Umbilical cord (tissue), 2 donors: ENCODE measurements around the gene MAP6D1. TPM values are rescaled to one million over a fixed set of nuclear protein-coding genes. Genes with fewer than 3 reads are reported as not detected.
"Not testable (repeated sequence)": the region's sequence is repeated elsewhere in the genome, so short reads cannot be mapped to it uniquely, and the experiment has no call there.

Experiments
- DNase-seq: peaks from one replicate; pipeline ENCODE4 v3.0.0-alpha.2; 2015; ENCODE audit warnings: low spot score
- total RNA-seq: library from RNA; depleted of rRNA; stranded (reverse); fragments of >200 nt; gene quantifications from one replicate; pipeline ENCODE4 v1.2.3, GENCODE V29; 2014; ENCODE audit warnings: low replicate concordance; ENCODE audit not compliant: insufficient read depth

Gene MAP6D1
- total RNA-seq, 1 donor from 2014 or later = 5.8 TPM

DNA sequence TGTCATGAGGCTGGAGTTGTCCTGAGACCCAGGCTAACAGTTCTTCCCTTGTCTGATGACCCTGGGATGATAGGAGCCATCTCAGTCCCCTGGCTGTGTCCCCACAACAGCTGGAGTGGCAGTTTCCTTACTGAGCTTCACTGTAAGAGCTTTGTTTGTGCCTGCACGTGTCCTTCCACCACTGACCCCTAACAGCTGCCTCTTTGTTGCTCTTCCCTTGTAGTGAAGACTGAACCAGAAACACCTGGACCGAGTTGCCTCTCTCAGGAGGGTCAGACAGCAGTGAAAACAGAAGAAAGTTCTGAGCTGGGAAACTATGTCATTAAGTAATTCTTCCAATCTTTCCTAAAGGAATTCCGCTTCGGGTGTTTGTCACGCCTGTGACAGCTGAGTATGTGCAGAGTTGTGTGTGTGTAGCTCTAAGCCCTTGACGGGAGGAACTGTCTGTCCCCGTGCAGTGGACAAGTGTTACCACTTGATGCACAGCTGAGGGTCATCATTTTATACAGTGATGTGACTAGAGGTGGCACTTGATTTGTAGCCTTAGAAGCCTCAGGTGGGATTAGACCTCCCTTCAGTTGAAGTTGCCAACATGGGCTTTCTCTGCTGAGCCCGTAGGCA is 25.0 kb downstream of the MAP6D1 start:
- DNase-seq = no peak

DNA sequence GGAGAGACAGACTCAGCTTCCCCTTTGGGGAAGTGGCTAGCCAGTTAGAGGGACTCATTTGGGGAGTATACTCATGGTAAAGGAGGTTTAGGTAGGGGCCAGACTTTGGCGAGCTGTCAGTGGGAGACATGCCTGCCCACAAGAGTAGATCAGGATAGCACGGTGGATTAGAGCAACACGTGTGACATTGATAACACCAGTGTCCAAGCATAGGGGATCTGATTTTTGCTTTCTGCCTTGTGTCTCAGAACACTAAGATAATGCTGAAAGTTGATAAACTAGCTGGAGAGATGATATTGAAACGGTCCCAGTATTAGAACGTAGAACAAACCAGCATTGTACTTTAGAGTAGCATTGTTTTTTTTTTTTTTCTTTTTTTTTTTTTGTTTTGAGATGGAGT is 25.9 kb downstream of the MAP6D1 start:
- DNase-seq = no peak

DNA sequence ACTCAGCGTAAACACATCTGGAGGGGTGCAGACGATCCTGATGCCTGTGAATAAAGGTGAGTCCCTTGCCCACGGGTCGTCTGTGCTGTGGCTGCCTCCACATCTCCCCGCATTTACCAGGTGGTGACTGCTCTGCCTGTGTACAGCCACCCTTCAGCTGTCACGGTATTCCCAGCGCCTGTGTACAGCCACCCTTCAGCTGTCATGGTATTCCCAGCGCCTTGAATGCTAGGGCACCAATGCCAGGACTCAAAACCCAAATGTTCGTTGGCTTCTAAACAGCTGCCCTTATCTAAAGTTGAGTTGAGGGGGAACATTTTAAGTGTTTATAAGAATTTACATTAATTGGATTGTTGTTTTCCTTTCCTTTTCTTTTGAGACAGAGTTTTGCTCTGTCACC is 27.4 kb downstream of the MAP6D1 start:
- no peak for DNase-seq

GRCh38 chr3:183796372-183796771 is 29.0 kb downstream of the MAP6D1 start:
- DNase-seq = no peak

- no peak for DNase-seq
Measured at GRCh38 chr3:183794452-183794851, 30.9 kb downstream of the MAP6D1 start.

GRCh38 chr3:183792976-183793375 is 32.4 kb downstream of the MAP6D1 start:
- no peak for DNase-seq

DNA sequence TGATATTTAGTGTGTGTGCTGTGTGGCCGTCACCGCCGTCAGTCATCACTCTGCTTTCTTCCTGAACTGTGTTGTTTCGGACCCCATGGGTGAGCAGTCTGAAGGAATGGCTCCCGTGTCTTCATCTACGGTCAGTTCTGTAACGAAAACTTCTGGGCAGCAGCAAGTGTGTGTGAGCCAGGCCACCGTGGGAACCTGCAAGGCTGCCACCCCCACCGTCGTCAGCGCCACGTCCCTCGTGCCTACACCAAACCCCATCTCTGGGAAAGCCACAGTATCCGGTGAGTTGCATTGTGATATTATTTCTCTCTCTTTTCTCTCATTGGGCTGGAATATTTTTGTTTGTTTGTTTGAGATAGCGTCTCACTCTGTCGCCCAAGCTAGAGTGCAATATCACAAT is 34.7 kb downstream of the MAP6D1 start:
- no peak for DNase-seq

GRCh38 chr3:183789826-183790225 is 35.6 kb downstream of the MAP6D1 start:
- no peak for DNase-seq

DNA sequence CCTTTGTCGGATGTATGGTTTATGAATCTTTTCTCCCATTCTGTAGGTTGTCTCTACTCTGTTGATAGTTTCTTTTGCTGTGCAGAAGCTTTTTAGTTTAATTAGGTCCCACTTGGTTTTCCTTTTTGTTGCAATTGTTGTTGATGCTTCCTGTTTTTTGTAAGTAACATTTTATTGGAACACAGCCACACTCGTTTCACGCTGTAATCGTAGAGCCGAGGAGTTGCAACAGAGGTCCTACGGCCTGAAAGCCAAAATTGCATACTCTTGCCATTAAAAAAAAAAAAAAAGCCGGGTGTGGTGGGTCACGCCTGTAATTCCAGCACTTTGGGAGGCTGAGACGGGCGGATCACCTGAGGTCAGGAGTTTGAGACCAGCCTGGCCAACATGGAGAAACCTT is 40.9 kb downstream of the MAP6D1 start:
- DNase-seq = not testable (repeated sequence)

- no peak for DNase-seq
Measured at GRCh38 chr3:183782576-183783276, 42.7 kb downstream of the MAP6D1 start.

GRCh38 chr3:183781246-183781645 is 44.1 kb downstream of the MAP6D1 start:
- no peak for DNase-seq

GRCh38 chr3:183779896-183780465 is 45.4 kb downstream of the MAP6D1 start:
- no peak for DNase-seq

GRCh38 chr3:183777016-183777618 is 48.3 kb downstream of the MAP6D1 start:
- no peak for DNase-seq

GRCh38 chr3:183776451-183776850 is 48.9 kb downstream of the MAP6D1 start:
- not testable (repeated sequence) for DNase-seq

GRCh38 chr3:183775781-183776180 is 49.6 kb downstream of the MAP6D1 start:
- no peak for DNase-seq

DNA sequence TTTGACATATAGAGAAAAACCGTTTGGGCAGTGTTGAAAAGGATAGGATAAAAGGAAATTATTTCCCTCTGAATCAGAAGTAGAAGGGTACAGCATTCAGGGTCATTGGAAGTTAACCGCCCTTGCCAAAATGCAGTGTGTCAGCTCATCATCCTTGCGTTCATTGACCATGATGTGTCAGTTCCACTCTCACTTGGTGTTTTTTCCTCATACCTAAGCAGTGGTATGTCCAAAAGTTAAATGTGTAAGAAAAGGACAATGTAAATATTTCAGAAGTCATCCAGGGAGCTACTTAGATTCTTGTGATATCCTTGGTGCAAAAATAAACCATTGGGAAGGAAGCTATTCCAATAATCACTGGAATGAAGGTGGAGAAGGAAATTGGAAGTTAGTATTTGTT is 50.7 kb downstream of the MAP6D1 start:
- no peak for DNase-seq

DNA sequence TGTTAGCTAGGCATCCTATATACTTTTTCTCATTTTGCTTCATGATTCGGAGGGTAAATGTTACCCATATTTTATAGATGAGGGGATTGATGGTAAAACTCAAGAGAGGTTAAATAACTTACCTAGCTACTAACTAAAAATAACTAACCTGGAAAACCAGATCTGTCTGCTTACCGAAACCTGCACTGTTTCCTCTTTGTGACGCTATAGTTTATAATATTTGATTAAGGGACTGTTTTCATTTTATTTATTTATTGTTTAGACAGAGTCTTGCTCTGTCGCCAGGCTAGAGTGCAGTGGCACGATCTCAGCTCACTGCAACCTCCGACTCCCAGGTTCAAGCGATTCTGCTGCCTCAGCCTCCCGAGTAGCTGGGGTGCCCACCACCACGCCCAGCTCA is 55.9 kb downstream of the MAP6D1 start:
- no peak for DNase-seq

DNA sequence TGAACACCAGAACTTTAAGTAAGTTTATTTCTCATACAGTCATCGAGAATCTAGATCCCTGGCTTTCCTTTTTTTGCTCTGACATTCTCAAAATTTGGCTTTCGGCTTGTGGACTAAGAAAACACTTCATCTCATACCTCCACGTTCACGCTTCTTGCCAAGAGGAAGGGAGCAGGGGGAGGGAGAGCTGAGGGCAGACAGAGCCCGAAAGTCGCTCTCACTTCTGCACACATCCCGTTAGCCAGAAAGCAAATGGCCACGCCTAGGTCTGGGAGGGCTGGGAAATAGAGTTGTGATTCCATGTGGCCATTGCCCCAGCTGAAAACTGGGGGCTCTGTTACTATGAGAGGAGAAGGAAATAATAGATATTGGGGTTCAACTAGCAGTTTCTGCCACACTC is 57.3 kb downstream of the MAP6D1 start:
- DNase-seq = no peak

- peak; percentile 51 for DNase-seq
Measured at GRCh38 chr3:183766745-183767606, 58.4 kb downstream of the MAP6D1 start.

DNA sequence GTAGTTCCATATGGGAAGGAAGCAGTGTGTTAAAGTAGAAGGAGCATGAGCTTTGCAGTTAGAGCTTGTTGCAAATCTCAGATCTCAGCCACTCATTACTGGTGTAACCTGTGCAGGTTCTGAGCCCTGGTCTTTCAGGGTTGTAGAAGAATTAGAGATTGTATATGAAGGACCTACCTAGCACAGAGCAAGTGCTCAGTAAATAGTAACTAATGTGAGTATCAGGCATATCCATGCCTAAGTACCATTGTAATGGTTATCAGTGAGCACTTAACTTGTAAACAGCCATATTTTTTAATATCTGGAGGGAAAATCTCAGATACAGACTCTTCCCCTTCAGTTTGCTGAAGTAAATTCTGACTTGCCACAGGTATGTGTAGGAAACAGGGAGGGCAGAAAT is 59.3 kb downstream of the MAP6D1 start:
- no peak for DNase-seq
